ENCODE measurements around the gene DACH1.

Gene DACH1

DNA sequence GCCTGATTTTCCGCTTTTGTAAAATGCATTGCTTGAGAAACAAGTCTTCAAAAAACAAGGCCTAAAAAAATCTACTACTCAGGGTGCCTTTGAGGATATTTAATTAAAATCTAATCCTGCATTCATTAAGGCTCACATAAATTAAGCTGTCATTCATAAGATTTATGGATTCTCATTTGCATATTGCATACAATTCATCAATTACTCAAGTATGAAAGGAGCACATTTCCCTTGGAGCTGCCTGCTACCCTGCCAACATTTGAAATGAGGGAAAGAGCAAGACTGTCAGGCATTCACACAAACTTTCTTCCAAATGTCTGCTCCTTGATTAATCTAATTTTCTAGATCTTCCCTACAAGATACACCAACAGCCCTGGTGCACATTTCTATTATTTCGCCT, 140.0 kb downstream of the DACH1 start:
- Histone ChIP-seq H3K4ac (ENCODE audit: low read length) (no peak overlapping the region), H4K91ac (ENCODE audit: low read depth, low read length, poor library complexity) (no peak overlapping the region), H3K18ac (ENCODE audit: low read length) (no peak overlapping the region), H3K14ac (ENCODE audit: low read length) (no peak overlapping the region), H2AK5ac (ENCODE audit: low read depth, low read length) (no peak overlapping the region), H2BK5ac (ENCODE audit: low read length) (no peak overlapping the region), H4K8ac (ENCODE audit: low read depth, low read length) (no peak overlapping the region), H3K4me3 (ENCODE audit: low read length in 2 of 2) (no peak overlapping the region), H3K9me3 (replicated peaks in 1 of 2; ENCODE audit: control insufficient read depth in 2 of 2, insufficient read depth in 1 of 2, low read depth in 1 of 2, low read length in 2 of 2) (no peaks in the 10 kb centered on the region), H3K27me3 (ENCODE audit: control insufficient read depth in 3 of 3, insufficient read depth in 3 of 3, low read depth in 1 of 3, low read length in 3 of 3) (no peaks in the 10 kb centered on the region), H3K79me1 (ENCODE audit: low read depth, low read length) (no peaks in the 10 kb centered on the region), H3K4me2 (ENCODE audit: insufficient read depth, low read length, poor library complexity, severe bottlenecking) (no peak overlapping the region), H2BK12ac (ENCODE audit: low read length) (no peak overlapping the region), H3K27ac (replicated peaks; ENCODE audit: low read length) (no peak overlapping the region), H2AFZ (ENCODE audit: low read length) (no peak overlapping the region), H3K9ac (ENCODE audit: low read depth, low read length, poor library complexity) (no peak overlapping the region), H2BK120ac (ENCODE audit: low read depth, low read length) (no peak overlapping the region), H3K36me3 (replicated peaks in 1 of 2; ENCODE audit: control insufficient read depth in 2 of 2, insufficient read depth in 2 of 2, low read length in 2 of 2) (no peaks in the 10 kb centered on the region), H2BK15ac (ENCODE audit: low read length) (no peak overlapping the region), H3K4me1 (ENCODE audit: control insufficient read depth in 2 of 2, insufficient read depth in 1 of 2, low read depth in 1 of 2, low read length in 2 of 2) (peaks cover 2 to 16% of the 10 kb centered on the region in 2 donors), H3K23ac (ENCODE audit: low read depth, low read length, poor library complexity) (no peak overlapping the region)
- WGBS, 2 donors (ENCODE audit: extremely low coverage in 2 of 2, insufficient read length in 2 of 2, insufficient replicate concordance in 1 of 2) = no CpG with 5 or more reads among the region's 2 CpGs
- DNase-seq (ENCODE audit: low spot score) = no peak

DNA sequence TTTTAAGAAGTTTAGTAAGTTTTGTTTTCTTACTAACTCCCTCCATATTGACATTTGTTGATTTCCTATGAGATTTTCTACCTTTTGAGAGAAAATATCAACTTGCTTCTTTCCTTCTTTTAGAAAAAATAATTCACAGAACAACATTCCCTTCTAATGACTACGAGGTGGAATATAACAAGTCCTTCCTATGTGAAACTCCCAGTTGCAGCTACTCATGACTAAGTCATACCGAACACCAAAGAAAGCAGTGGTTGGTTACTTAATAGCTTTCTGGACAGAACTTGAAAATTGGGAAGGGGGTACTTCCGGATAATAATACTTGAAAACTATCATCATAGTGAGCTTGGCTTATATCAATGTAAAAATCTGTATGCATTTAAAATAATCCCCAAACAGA, 144.8 kb downstream of the DACH1 start:
- Histone ChIP-seq H3K9ac (ENCODE audit: low read depth, low read length, poor library complexity) (no peak overlapping the region), H4K91ac (ENCODE audit: low read depth, low read length, poor library complexity) (no peak overlapping the region), H3K4me1 (ENCODE audit: control insufficient read depth in 2 of 2, insufficient read depth in 1 of 2, low read depth in 1 of 2, low read length in 2 of 2) (peaks cover 1 to 3% of the 10 kb centered on the region in 2 donors), H2BK5ac (ENCODE audit: low read length) (no peak overlapping the region), H2BK12ac (ENCODE audit: low read length) (no peak overlapping the region), H3K27ac (replicated peaks; ENCODE audit: low read length) (no peak overlapping the region), H2AK5ac (ENCODE audit: low read depth, low read length) (no peak overlapping the region), H3K18ac (ENCODE audit: low read length) (no peak overlapping the region), H3K14ac (ENCODE audit: low read length) (no peak overlapping the region), H3K4me3 (ENCODE audit: low read length in 2 of 2) (no peak overlapping the region), H3K79me1 (ENCODE audit: low read depth, low read length) (no peaks in the 10 kb centered on the region), H2BK120ac (ENCODE audit: low read depth, low read length) (no peak overlapping the region), H3K36me3 (replicated peaks in 1 of 2; ENCODE audit: control insufficient read depth in 2 of 2, insufficient read depth in 2 of 2, low read length in 2 of 2) (no peaks in the 10 kb centered on the region), H3K4ac (ENCODE audit: low read length) (no peak overlapping the region), H3K4me2 (ENCODE audit: insufficient read depth, low read length, poor library complexity, severe bottlenecking) (no peak overlapping the region), H3K23ac (ENCODE audit: low read depth, low read length, poor library complexity) (no peak overlapping the region), H3K27me3 (ENCODE audit: control insufficient read depth in 3 of 3, insufficient read depth in 3 of 3, low read depth in 1 of 3, low read length in 3 of 3) (no peaks in the 10 kb centered on the region), H4K8ac (ENCODE audit: low read depth, low read length) (no peak overlapping the region), H2BK15ac (ENCODE audit: low read length) (no peak overlapping the region), H2AFZ (ENCODE audit: low read length) (no peak overlapping the region), H3K9me3 (replicated peaks in 1 of 2; ENCODE audit: control insufficient read depth in 2 of 2, insufficient read depth in 1 of 2, low read depth in 1 of 2, low read length in 2 of 2) (no peaks in the 10 kb centered on the region)
- WGBS, 2 donors (ENCODE audit: extremely low coverage in 2 of 2, insufficient read length in 2 of 2, insufficient replicate concordance in 1 of 2) = no CpG with 5 or more reads among the region's 3 CpGs
- no peak for DNase-seq (ENCODE audit: low spot score)

DNA sequence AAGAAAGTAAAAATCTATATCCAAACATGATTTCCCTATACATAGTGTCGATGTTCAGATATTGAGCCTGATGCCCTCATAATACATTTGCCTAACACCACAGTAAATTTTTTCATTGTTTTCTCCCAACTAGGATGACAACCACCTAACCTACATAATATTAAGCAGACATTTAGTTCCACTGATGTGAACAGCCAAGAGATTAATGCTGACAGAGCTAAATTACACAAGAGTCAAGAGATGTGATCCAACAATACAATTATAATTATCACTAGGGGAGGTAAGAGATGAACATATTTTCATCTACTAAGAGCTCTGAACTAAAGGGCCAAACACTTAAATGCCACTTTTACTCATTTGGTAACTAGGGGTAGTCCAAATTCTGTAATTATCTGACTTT, 145.9 kb downstream of the DACH1 start:
- no peak overlapping the region for H2AFZ ChIP-seq (ENCODE audit: low read length)
- peaks cover 0 to 1% of the 10 kb centered on the region in 2 donors for H3K4me1 ChIP-seq (ENCODE audit: control insufficient read depth in 2 of 2, insufficient read depth in 1 of 2, low read depth in 1 of 2, low read length in 2 of 2)
- no peak overlapping the region for H3K4me2 ChIP-seq (ENCODE audit: insufficient read depth, low read length, poor library complexity, severe bottlenecking)
- H3K9me3 ChIP-seq (replicated peaks in 1 of 2; ENCODE audit: control insufficient read depth in 2 of 2, insufficient read depth in 1 of 2, low read depth in 1 of 2, low read length in 2 of 2) = no peaks in the 10 kb centered on the region
- H3K27me3 ChIP-seq (ENCODE audit: control insufficient read depth in 3 of 3, insufficient read depth in 3 of 3, low read depth in 1 of 3, low read length in 3 of 3) = no peaks in the 10 kb centered on the region
- no peak overlapping the region for H2BK15ac ChIP-seq (ENCODE audit: low read length)
- H3K36me3 ChIP-seq (replicated peaks in 1 of 2; ENCODE audit: control insufficient read depth in 2 of 2, insufficient read depth in 2 of 2, low read length in 2 of 2) = no peaks in the 10 kb centered on the region
- H2BK12ac ChIP-seq (ENCODE audit: low read length) = no peak overlapping the region
- no peak for DNase-seq (ENCODE audit: low spot score)
- H3K9ac ChIP-seq (ENCODE audit: low read depth, low read length, poor library complexity) = no peak overlapping the region
- no peak overlapping the region for H2BK5ac ChIP-seq (ENCODE audit: low read length)
- H4K8ac ChIP-seq (ENCODE audit: low read depth, low read length) = no peak overlapping the region
- no peak overlapping the region for H4K91ac ChIP-seq (ENCODE audit: low read depth, low read length, poor library complexity)
- H3K18ac ChIP-seq (ENCODE audit: low read length) = no peak overlapping the region
- no peak overlapping the region for H2AK5ac ChIP-seq (ENCODE audit: low read depth, low read length)
- H2BK120ac ChIP-seq (ENCODE audit: low read depth, low read length) = no peak overlapping the region
- no peak overlapping the region for H3K14ac ChIP-seq (ENCODE audit: low read length)
- no peak overlapping the region for H3K4ac ChIP-seq (ENCODE audit: low read length)
- H3K27ac ChIP-seq (replicated peaks; ENCODE audit: low read length) = no peak overlapping the region
- no peaks in the 10 kb centered on the region for H3K79me1 ChIP-seq (ENCODE audit: low read depth, low read length)
- no peak overlapping the region for H3K23ac ChIP-seq (ENCODE audit: low read depth, low read length, poor library complexity)
- no CpG with 5 or more reads among the region's 1 CpG for WGBS, 2 donors (ENCODE audit: extremely low coverage in 2 of 2, insufficient read length in 2 of 2, insufficient replicate concordance in 1 of 2)
- no peak overlapping the region for H3K4me3 ChIP-seq (ENCODE audit: low read length in 2 of 2)

DNA sequence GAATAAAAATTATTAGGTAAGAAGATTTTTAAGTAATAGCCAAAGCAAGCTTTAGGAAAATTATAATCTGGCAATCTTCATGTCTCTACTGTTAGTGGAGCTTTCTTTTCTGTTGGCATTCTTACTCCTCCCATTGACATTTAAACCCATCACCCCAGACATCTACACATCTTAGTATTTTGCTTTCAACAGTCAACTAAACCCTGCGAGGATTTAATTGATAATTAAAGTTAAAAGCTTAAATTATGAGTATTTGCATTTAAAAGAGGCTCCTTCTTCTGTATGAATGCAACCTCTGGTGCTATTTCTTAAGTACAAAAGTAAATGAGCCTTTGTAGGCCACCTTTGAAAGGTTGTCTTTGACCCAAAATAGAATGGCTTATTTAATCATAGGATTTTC, 148.1 kb downstream of the DACH1 start:
- Histone ChIP-seq H3K4me1 (ENCODE audit: control insufficient read depth in 2 of 2, insufficient read depth in 1 of 2, low read depth in 1 of 2, low read length in 2 of 2) (peaks cover 0 to 1% of the 10 kb centered on the region in 2 donors), H3K27me3 (ENCODE audit: control insufficient read depth in 3 of 3, insufficient read depth in 3 of 3, low read depth in 1 of 3, low read length in 3 of 3) (no peaks in the 10 kb centered on the region), H4K91ac (ENCODE audit: low read depth, low read length, poor library complexity) (no peak overlapping the region), H2AFZ (ENCODE audit: low read length) (no peak overlapping the region), H2AK5ac (ENCODE audit: low read depth, low read length) (no peak overlapping the region), H3K18ac (ENCODE audit: low read length) (no peak overlapping the region), H3K23ac (ENCODE audit: low read depth, low read length, poor library complexity) (no peak overlapping the region), H4K8ac (ENCODE audit: low read depth, low read length) (no peak overlapping the region), H3K9ac (ENCODE audit: low read depth, low read length, poor library complexity) (no peak overlapping the region), H3K14ac (ENCODE audit: low read length) (no peak overlapping the region), H3K4me2 (ENCODE audit: insufficient read depth, low read length, poor library complexity, severe bottlenecking) (no peak overlapping the region), H3K79me1 (ENCODE audit: low read depth, low read length) (no peaks in the 10 kb centered on the region), H2BK120ac (ENCODE audit: low read depth, low read length) (no peak overlapping the region), H2BK5ac (ENCODE audit: low read length) (no peak overlapping the region), H3K4me3 (ENCODE audit: low read length in 2 of 2) (no peak overlapping the region), H3K9me3 (replicated peaks in 1 of 2; ENCODE audit: control insufficient read depth in 2 of 2, insufficient read depth in 1 of 2, low read depth in 1 of 2, low read length in 2 of 2) (no peaks in the 10 kb centered on the region), H2BK15ac (ENCODE audit: low read length) (no peak overlapping the region), H3K27ac (replicated peaks; ENCODE audit: low read length) (no peak overlapping the region), H3K36me3 (replicated peaks in 1 of 2; ENCODE audit: control insufficient read depth in 2 of 2, insufficient read depth in 2 of 2, low read length in 2 of 2) (no peaks in the 10 kb centered on the region), H2BK12ac (ENCODE audit: low read length) (no peak overlapping the region), H3K4ac (ENCODE audit: low read length) (no peak overlapping the region)
- no peak for DNase-seq (ENCODE audit: low spot score)
- WGBS, 2 donors (ENCODE audit: extremely low coverage in 2 of 2, insufficient read length in 2 of 2, insufficient replicate concordance in 1 of 2) = no CpG with 5 or more reads among the region's 1 CpG
